Measurements from ENCODE around the gene PRDM12. TPM values are rescaled to one million over a fixed set of nuclear protein-coding genes. Genes with fewer than 3 reads are reported as not detected.

Gene PRDM12
- total RNA-seq, 1 donor from 2014 or later, result 0.98 TPM

DNA sequence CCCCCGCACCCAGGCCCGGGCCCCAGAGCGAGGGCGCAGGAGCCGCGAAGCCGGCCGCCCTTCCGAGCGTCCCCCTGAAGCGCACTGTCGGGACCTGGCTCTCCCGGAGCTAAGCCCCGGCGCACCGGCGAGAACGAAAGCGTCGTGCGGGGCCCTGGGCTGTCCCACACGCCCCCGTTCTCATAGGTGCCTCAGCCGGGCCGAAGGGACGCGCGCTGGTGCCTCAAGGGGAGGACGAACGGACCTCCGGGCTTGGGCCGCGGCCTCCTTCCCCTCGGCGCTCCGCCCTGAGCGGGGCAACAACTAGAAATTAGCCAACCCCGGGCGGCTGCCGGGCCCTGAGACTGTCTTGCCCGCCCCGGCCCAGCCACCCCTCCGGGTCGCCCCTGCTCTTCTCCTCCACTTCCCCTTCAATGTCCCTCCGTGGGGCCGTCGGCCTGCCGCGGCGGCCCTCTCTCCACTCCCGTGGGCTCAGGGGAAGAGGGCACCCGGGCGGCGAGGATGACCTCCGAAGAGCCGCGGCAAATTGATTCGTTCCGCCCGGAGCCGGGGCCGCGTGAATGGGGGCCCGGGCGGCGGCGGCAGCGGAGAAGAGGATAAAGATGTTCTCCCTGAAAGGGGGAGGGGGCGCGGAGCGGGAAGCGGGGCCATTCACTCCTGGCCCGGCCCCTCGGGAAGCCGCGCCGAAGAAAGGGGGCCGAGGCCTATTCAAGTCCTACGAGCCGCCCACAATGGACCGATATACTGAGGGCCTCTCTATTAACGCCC is 3.5 kb upstream of the PRDM12 start:
- peaks cover 5% of the 10 kb centered on the region for H3K9me3 Mint-ChIP-seq (ENCODE audit: unreplicated experiment)
- H3K4me3 Mint-ChIP-seq (ENCODE audit: unreplicated experiment), result no peak overlapping the region
- H3K27ac Mint-ChIP-seq (ENCODE audit: unreplicated experiment), result no peak overlapping the region
- TF ChIP-seq, protein P1, sequence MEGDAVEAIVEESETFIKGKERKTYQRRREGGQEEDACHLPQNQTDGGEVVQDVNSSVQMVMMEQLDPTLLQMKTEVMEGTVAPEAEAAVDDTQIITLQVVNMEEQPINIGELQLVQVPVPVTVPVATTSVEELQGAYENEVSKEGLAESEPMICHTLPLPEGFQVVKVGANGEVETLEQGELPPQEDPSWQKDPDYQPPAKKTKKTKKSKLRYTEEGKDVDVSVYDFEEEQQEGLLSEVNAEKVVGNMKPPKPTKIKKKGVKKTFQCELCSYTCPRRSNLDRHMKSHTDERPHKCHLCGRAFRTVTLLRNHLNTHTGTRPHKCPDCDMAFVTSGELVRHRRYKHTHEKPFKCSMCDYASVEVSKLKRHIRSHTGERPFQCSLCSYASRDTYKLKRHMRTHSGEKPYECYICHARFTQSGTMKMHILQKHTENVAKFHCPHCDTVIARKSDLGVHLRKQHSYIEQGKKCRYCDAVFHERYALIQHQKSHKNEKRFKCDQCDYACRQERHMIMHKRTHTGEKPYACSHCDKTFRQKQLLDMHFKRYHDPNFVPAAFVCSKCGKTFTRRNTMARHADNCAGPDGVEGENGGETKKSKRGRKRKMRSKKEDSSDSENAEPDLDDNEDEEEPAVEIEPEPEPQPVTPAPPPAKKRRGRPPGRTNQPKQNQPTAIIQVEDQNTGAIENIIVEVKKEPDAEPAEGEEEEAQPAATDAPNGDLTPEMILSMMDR (IDR thresholded peaks at IDR 0.05; ENCODE audit: partially characterized antibody, unreplicated experiment), result no peak
- H3K36me3 Mint-ChIP-seq (ENCODE audit: unreplicated experiment), result peaks cover 6% of the 10 kb centered on the region
- peaks cover 3% of the 10 kb centered on the region for H3K4me1 Mint-ChIP-seq (ENCODE audit: low read depth, unreplicated experiment)
- DNase-seq, result peak; percentile 44
- H3K27me3 Mint-ChIP-seq (ENCODE audit: unreplicated experiment), result peaks cover 39% of the 10 kb centered on the region

DNA sequence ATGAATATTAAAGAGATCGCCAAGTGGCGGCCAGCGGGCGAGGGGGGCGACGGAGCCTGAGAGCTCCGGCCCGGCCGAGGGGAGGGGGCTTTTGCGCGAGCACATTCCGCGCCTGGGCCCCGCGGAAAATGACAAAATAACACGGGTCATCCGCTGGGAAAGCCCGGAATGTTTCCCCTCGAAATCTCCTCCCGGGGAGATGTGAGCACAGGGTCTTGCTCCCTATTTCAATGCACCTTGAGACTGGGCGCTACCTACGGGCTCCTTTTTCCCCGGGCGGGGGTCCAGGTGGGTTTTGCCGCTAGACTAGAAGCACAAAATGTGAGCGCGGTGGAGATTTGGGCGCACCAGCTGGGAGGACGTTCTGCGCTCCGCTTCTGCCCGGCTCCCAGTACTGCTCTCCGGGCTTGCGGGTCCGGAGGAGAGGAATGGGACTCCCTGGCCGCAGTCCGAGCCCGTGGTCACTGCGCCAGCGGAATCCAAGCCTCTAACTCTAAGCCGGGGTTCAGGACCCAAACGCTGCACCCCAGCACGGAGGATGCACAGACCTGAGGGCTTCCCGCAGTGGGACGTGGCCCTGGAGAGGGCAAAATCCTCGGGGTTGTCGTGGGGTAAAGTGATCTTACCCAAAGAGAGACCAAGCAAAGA is 2.8 kb upstream of the PRDM12 start:
- TF ChIP-seq, protein P1 (IDR thresholded peaks at IDR 0.05; ENCODE audit: partially characterized antibody, unreplicated experiment), result no peak
- Mint-ChIP-seq H3K27ac (ENCODE audit: unreplicated experiment) (no peak overlapping the region), H3K27me3 (ENCODE audit: unreplicated experiment) (peaks cover 36% of the 10 kb centered on the region), H3K4me1 (ENCODE audit: low read depth, unreplicated experiment) (peaks cover 6% of the 10 kb centered on the region), H3K36me3 (ENCODE audit: unreplicated experiment) (peaks cover 6% of the 10 kb centered on the region), H3K9me3 (ENCODE audit: unreplicated experiment) (peaks cover 9% of the 10 kb centered on the region), H3K4me3 (ENCODE audit: unreplicated experiment) (peak overlapping the region; percentile 23)
- DNase-seq, result peak; percentile 36

DNA sequence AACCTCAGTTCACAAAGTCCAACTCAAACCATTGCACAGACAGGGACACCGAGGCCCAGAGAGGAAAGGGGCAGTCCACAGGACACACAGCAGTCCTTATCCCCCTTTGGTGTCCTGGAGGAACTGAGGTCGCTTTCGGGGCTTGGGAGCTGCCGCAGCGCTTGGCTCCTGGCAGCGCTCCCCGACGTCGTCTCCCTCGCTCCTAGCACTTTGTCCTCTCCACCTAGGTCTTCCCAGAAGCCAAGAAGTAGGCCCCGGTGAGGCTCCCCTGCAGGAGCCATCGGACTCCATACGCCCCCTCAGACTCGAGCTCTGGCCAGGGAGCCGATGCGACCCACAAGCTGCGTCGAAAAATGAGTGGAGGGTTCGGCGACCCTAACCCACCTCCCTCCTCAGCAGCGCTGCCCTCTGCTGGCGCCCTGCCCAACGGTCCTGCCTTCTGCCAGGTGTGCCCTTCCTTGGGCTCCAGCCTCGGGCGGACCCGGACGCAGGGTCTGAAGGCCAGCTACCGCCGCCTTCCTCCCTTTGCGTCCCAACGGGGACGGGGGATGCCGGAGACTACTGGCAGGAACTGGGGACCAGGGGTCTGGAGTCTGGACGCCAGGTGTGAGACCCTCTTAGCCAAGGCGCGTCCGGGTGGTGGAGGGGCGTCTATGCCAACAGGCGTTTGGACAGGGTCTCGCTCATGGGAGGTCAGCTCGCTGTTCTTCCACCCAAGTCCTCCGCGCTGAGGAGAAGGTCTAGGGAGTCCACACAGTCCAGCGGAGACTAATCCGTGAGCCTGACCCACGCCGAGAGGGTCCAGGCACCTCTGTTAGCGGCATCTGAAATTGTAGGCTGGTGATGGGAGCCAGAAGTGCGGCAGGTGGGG is 2.1 kb upstream of the PRDM12 start:
- Mint-ChIP-seq H3K4me1 (ENCODE audit: low read depth, unreplicated experiment) (peaks cover 6% of the 10 kb centered on the region), H3K27me3 (ENCODE audit: unreplicated experiment) (peaks cover 30% of the 10 kb centered on the region), H3K36me3 (ENCODE audit: unreplicated experiment) (no peaks in the 10 kb centered on the region), H3K4me3 (ENCODE audit: unreplicated experiment) (peak overlapping the region; percentile 23), H3K9me3 (ENCODE audit: unreplicated experiment) (peaks cover 9% of the 10 kb centered on the region), H3K27ac (ENCODE audit: unreplicated experiment) (no peak overlapping the region)
- TF ChIP-seq, protein P1 (IDR thresholded peaks at IDR 0.05; ENCODE audit: partially characterized antibody, unreplicated experiment), result no peak
- no peak for DNase-seq

DNA sequence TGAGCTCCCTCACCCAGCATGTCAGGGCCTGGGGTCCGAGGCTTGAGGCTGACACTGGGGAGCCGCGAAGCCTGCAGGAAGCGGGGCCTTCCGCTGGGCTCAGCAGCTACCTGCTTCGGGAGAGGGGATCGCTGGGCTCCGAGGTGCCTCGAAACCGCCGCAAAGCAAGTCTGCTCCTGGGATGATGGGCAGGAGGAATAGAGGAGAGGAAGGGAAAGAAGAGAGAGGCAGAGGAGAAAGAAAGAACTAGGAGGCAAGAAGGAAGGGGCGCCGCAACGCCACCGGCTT is 1.5 kb upstream of the PRDM12 start:
- H3K27ac Mint-ChIP-seq (ENCODE audit: unreplicated experiment), result no peak overlapping the region
- no peaks in the 10 kb centered on the region for H3K36me3 Mint-ChIP-seq (ENCODE audit: unreplicated experiment)
- no peak overlapping the region for H3K4me3 Mint-ChIP-seq (ENCODE audit: unreplicated experiment)
- peaks cover 9% of the 10 kb centered on the region for H3K9me3 Mint-ChIP-seq (ENCODE audit: unreplicated experiment)
- H3K27me3 Mint-ChIP-seq (ENCODE audit: unreplicated experiment), result peaks cover 27% of the 10 kb centered on the region
- TF ChIP-seq, protein P1 (IDR thresholded peaks at IDR 0.05; ENCODE audit: partially characterized antibody, unreplicated experiment), result no peak
- H3K4me1 Mint-ChIP-seq (ENCODE audit: low read depth, unreplicated experiment), result peaks cover 6% of the 10 kb centered on the region
- DNase-seq, result peak; percentile 37

Data from glutamatergic neuron (in vitro differentiated cells).